T-helper 1 cell treated with Interleukin-12 subunit alpha and Interleukin-12 subunit beta and Interleukin-4 antibody, amounts not matched to agents 30 μg/mL and 1 μg/mL, for 36 hours (primary cell): Measurements from ENCODE around the gene ATPAF2.

ENCODE experiments used
- H3K27ac Mint-ChIP-seq: one replicate; pipeline ENCODE4 v1.8.0; 2021; ENCODE audit warnings: mild to moderate bottlenecking, mixed read lengths
- H3K27me3 Mint-ChIP-seq: one replicate; pipeline ENCODE4 v1.8.0; 2021; ENCODE audit warnings: low read depth, mixed read lengths
- H3K36me3 Mint-ChIP-seq: one replicate; pipeline ENCODE4 v1.8.0; 2021; ENCODE audit warnings: low read depth, mixed read lengths
- H3K4me1 Mint-ChIP-seq: one replicate; pipeline ENCODE4 v1.8.0; 2021; ENCODE audit warnings: low read depth, mixed read lengths
- H3K4me3 Mint-ChIP-seq: one replicate; pipeline ENCODE4 v1.8.0; 2021; ENCODE audit warnings: mild to moderate bottlenecking, moderate library complexity, mixed read lengths
- H3K9me3 Mint-ChIP-seq: one replicate; pipeline ENCODE4 v1.8.0; 2021; ENCODE audit warnings: mixed read lengths

Gene ATPAF2

GRCh38 chr17:18055597-18055996 is 16.6 kb upstream of the ATPAF2 start:
- peaks cover 21% of the 10 kb centered on the region for H3K36me3 Mint-ChIP-seq
- no peaks in the 10 kb centered on the region for H3K27me3 Mint-ChIP-seq
- no peak overlapping the region for H3K4me3 Mint-ChIP-seq
- H3K4me1 Mint-ChIP-seq: no peaks in the 10 kb centered on the region
- no peaks in the 10 kb centered on the region for H3K9me3 Mint-ChIP-seq
- H3K27ac Mint-ChIP-seq: no peak overlapping the region

GRCh38 chr17:18045691-18046350 is 6.9 kb upstream of the ATPAF2 start:
- Mint-ChIP-seq H3K36me3 (peaks cover 13% of the 10 kb centered on the region), H3K27ac (no peak overlapping the region), H3K4me1 (peaks cover 7% of the 10 kb centered on the region), H3K9me3 (no peaks in the 10 kb centered on the region), H3K4me3 (no peak overlapping the region), H3K27me3 (no peaks in the 10 kb centered on the region)

DNA sequence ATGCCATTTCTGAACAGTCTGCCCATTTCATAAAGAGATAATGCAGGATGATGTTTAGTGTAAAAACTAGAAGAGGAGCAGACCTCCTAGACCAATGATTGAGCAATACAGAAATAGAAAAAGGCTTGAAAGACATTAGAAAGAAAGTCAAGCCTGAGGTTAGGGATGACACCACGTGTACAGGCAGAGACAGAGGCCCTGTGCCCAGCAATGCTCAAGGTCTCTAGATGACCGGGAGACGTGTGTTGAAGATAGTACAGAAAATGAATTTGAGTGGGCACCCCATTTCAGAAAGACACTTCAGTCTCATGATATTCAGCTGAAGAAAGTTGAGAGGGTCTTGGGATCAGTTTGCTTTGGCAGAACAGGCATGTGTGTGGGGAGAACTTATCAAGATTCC is 5.6 kb upstream of the ATPAF2 start:
- Mint-ChIP-seq H3K27ac (no peak overlapping the region), H3K9me3 (no peaks in the 10 kb centered on the region), H3K36me3 (peaks cover 12% of the 10 kb centered on the region), H3K4me3 (no peak overlapping the region), H3K4me1 (peaks cover 15% of the 10 kb centered on the region), H3K27me3 (no peaks in the 10 kb centered on the region)

GRCh38 chr17:18043491-18043890 is 4.5 kb upstream of the ATPAF2 start:
- H3K27me3 Mint-ChIP-seq: no peaks in the 10 kb centered on the region
- H3K9me3 Mint-ChIP-seq: no peaks in the 10 kb centered on the region
- H3K4me1 Mint-ChIP-seq: peaks cover 16% of the 10 kb centered on the region
- H3K36me3 Mint-ChIP-seq: peaks cover 11% of the 10 kb centered on the region
- H3K27ac Mint-ChIP-seq: no peak overlapping the region
- no peak overlapping the region for H3K4me3 Mint-ChIP-seq

GRCh38 chr17:18042983-18043382 is 4.0 kb upstream of the ATPAF2 start:
- Mint-ChIP-seq H3K4me1 (peaks cover 20% of the 10 kb centered on the region), H3K36me3 (peaks cover 14% of the 10 kb centered on the region), H3K27ac (no peak overlapping the region), H3K27me3 (no peaks in the 10 kb centered on the region), H3K9me3 (no peaks in the 10 kb centered on the region), H3K4me3 (no peak overlapping the region)

- Mint-ChIP-seq H3K4me1 (peaks cover 30% of the 10 kb centered on the region), H3K4me3 (peak overlapping the region; percentile 89), H3K27ac (no peak overlapping the region)
Observed at GRCh38 chr17:18041776-18042175, 2.8 kb upstream of the ATPAF2 start.

DNA sequence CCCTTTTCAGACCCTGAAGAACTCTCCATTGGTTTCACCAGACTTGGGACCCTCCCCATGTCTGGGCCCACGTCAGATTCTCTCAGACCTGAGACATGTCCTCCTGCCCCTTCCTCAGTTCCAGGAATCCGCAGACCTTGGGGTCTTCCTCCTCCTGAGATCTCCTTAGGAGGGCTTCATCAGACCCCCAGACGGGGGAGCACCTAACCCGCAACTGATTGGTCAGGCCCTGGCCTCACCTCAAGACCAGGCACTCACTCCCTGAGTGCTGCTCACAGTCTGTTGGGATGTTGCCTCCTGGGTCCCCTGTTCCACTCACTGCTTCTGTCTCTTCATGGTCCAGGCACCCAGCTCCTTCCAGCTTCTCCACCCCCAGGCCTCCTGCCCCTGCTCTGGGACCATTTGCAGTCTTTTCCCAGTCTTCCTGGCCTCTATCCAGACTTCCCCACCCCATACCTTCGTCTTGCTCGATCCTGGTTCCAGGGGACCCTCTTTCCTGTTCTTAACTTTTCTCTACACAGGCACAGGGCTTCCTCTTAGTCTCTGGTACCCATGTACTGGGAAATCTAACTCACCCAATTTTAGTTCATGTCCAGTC is 1.4 kb upstream of the ATPAF2 start:
- peaks cover 8% of the 10 kb centered on the region for H3K36me3 Mint-ChIP-seq
- H3K9me3 Mint-ChIP-seq: no peaks in the 10 kb centered on the region
- peaks cover 32% of the 10 kb centered on the region for H3K4me1 Mint-ChIP-seq
- H3K27ac Mint-ChIP-seq: peak overlapping the region; percentile 82
- no peaks in the 10 kb centered on the region for H3K27me3 Mint-ChIP-seq
- peak overlapping the region; percentile 89 for H3K4me3 Mint-ChIP-seq

More at GRCh38 chr17:18041776-18042175, 2.8 kb upstream of the ATPAF2 start:
- H3K27me3 Mint-ChIP-seq: no peaks in the 10 kb centered on the region
- peaks cover 8% of the 10 kb centered on the region for H3K36me3 Mint-ChIP-seq
- H3K9me3 Mint-ChIP-seq: no peaks in the 10 kb centered on the region

GRCh38 chr17:18039535-18040260 is 730 bp upstream of the ATPAF2 start:
- Mint-ChIP-seq H3K9me3 (no peaks in the 10 kb centered on the region), H3K27ac (peak overlapping the region; percentile 96), H3K27me3 (no peaks in the 10 kb centered on the region), H3K4me3 (peak overlapping the region; percentile 99), H3K4me1 (peaks cover 32% of the 10 kb centered on the region), H3K36me3 (peaks cover 8% of the 10 kb centered on the region)

DNA sequence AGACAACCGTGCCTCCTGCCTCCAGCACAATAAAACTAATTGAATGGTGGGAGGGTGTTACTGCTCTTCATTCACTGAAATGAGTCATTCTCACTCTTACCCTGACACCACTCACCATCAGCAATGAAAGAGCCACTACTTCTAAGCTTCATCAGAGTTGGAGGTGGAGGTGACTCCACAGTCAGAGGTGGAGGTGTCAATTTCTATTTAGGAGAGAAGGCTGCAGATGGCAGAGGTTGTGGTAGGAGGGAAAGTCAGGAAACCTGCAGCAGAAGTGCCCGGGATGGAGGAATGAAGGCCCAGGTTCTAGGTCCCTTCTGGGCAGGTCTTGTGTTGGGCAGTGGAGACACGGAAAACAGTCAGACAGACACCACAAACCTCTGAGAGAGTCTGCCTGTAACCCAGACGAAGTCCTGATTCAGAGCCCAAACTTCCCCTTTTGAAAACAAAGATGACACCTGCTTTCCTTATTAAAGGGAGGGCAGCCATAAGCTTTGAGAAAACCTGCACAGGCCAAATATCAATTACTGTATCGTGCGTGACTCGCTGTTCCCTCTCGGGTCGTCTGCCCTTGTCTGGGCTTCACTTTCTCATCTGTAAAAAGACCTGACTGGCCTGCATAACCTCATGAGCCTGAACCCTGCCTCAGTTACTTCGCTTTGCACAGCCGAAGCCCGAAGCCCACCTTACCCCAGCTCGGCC is 668 bp downstream of the ATPAF2 start:
- peak overlapping the region; percentile 96 for H3K27ac Mint-ChIP-seq
- H3K4me1 Mint-ChIP-seq: peaks cover 36% of the 10 kb centered on the region
- peak overlapping the region; percentile 99 for H3K4me3 Mint-ChIP-seq
- H3K9me3 Mint-ChIP-seq: no peaks in the 10 kb centered on the region
- H3K27me3 Mint-ChIP-seq: no peaks in the 10 kb centered on the region
- H3K36me3 Mint-ChIP-seq: peaks cover 8% of the 10 kb centered on the region

DNA sequence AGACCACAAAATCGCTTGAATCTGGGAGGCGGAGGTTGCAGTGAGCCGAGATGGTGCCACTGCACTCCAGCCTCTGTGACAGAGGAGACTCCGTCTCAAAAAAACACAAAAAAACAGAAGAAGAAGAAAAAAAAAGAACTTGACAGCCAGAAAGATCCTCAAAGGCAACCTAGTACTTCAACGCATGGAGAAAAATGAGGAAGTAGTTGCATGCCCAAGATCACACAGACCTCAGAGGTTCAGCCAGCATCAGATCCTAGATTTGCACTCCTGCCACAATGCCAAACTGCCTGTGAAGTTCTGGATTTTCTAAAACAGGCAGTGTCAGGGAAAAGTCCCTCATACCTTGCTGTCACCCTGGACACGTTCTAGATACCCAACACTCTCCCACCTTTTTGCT is 1.5 kb downstream of the ATPAF2 start:
- H3K4me1 Mint-ChIP-seq: peaks cover 40% of the 10 kb centered on the region
- H3K27me3 Mint-ChIP-seq: no peaks in the 10 kb centered on the region
- peak overlapping the region; percentile 72 for H3K4me3 Mint-ChIP-seq
- H3K9me3 Mint-ChIP-seq: no peaks in the 10 kb centered on the region
- H3K36me3 Mint-ChIP-seq: peaks cover 8% of the 10 kb centered on the region
- H3K27ac Mint-ChIP-seq: no peak overlapping the region

DNA sequence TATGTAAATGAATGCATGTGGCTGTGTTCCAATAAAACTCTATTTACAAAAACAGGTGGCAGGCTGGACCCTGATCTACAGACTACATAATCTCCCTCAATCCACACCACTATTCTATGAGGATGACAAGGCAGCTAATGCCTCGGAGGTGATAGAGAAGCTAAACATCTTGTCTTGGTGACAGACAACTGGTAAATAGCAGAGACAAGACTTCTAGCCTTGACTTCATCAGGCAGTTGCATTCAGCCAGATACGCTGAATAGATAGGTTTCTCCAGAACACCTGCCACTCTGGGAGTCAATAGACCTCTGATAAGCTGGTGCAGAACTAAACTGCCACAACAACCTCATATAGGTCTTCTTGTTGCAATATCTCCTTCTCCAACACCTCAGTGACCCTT is 3.3 kb downstream of the ATPAF2 start:
- Mint-ChIP-seq H3K4me3 (no peak overlapping the region), H3K36me3 (peaks cover 6% of the 10 kb centered on the region), H3K27me3 (no peaks in the 10 kb centered on the region), H3K9me3 (no peaks in the 10 kb centered on the region), H3K27ac (no peak overlapping the region), H3K4me1 (peaks cover 40% of the 10 kb centered on the region)

- H3K4me3 Mint-ChIP-seq: no peak overlapping the region
- H3K36me3 Mint-ChIP-seq: peaks cover 3% of the 10 kb centered on the region
- peaks cover 31% of the 10 kb centered on the region for H3K4me1 Mint-ChIP-seq
- peak overlapping the region; percentile 36 for H3K27ac Mint-ChIP-seq
- no peaks in the 10 kb centered on the region for H3K9me3 Mint-ChIP-seq
- no peaks in the 10 kb centered on the region for H3K27me3 Mint-ChIP-seq
Observed at GRCh38 chr17:18033442-18034099, 5.4 kb downstream of the ATPAF2 start.

DNA sequence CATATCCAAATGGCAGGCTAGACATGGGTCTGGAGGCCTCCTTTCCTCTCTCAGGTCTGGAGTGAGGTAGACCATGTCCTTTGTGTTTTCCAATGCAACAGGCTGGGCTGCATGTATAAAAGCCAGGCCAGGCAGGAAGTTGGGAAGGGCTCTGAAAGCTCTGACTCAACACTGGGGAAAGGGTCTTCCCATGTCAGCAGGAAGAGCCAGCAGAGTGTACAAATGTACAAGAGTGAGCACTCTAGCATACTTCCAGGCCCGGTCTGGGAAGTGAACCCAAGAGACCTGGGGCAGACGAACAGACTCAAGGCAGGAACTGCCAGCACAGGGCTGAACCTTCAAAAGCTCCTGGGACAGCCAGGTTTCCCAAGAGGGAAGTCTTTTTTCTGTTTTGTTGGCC is 7.0 kb downstream of the ATPAF2 start:
- H3K4me3 Mint-ChIP-seq: no peak overlapping the region
- H3K4me1 Mint-ChIP-seq: peaks cover 18% of the 10 kb centered on the region
- no peaks in the 10 kb centered on the region for H3K9me3 Mint-ChIP-seq
- H3K27ac Mint-ChIP-seq: no peak overlapping the region
- H3K36me3 Mint-ChIP-seq: no peaks in the 10 kb centered on the region
- no peaks in the 10 kb centered on the region for H3K27me3 Mint-ChIP-seq

DNA sequence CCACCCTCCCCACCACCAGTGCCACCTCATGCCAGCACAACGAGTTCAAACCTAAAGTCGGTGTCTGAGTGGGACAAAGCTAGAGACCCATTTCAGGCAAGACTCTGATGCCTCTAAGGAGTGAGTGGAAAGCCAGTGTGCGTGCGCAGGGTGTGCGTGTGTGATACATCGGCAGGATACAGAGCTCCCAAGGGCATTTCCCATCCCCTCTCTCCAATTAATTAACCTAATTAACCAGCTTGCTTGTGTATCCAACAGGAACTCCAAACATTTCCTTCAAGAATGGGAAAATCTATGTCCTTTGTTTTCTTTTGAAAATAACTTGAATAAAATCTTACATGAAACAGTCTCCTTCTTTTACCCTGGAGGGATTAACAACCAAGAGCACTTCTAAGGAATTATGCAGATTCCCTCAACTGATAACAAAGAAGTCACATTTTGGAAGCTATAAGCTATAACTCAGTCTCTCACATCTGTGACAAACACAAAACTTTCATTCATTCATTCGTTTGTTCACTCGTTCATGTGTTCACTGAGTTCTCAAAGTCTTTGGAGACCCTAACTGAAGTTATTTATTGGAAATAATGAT is 9.9 kb downstream of the ATPAF2 start:
- no peaks in the 10 kb centered on the region for H3K27me3 Mint-ChIP-seq
- no peak overlapping the region for H3K27ac Mint-ChIP-seq
- peaks cover 30% of the 10 kb centered on the region for H3K4me1 Mint-ChIP-seq
- H3K9me3 Mint-ChIP-seq: no peaks in the 10 kb centered on the region
- H3K4me3 Mint-ChIP-seq: no peak overlapping the region
- H3K36me3 Mint-ChIP-seq: peaks cover 3% of the 10 kb centered on the region
